Measurements from ENCODE around the gene XAGE2. TPM values are rescaled to one million over a fixed set of nuclear protein-coding genes. Genes with fewer than 3 reads are reported as not detected.
A peak's percentile ranks its signal among the peaks of the same experiment; 100 is the strongest.
"Not testable (repeated sequence)": the region's sequence is repeated elsewhere in the genome, so short reads cannot be mapped to it uniquely, and the experiment has no call there.

Gene XAGE2
- total RNA-seq, result not detected in 2 replicates

- Mint-ChIP-seq H3K9me3 (no peaks in the 10 kb centered on the region), H3K27ac (no peak within 1 kb of the TSS), H3K36me3 (ENCODE audit: low read depth) (no peaks in the 10 kb centered on the region), H3K4me3 (no peak within 1 kb of the TSS), H3K4me1 (no peaks in the 10 kb centered on the region), H3K27me3 (no peaks in the 10 kb centered on the region)
- intact Hi-C loops (cut with micrococcal nuclease), result no loop called here
- no peak for DNase-seq
These were observed at the start of gene XAGE2 for GRCh38 chrX:52368368-52369055. XAGE2 (plus strand) TSS chrX:52369021; CDS start chrX:52370015, 994 bp downstream.

GRCh38 chrX:52337410-52337809 lies 31.4 kb upstream of the XAGE2 start:
- no peaks in the 10 kb centered on the region for H3K36me3 Mint-ChIP-seq (ENCODE audit: low read depth)
- H3K27me3 Mint-ChIP-seq, result peaks cover 2% of the 10 kb centered on the region
- H3K4me1 Mint-ChIP-seq, result no peaks in the 10 kb centered on the region
- intact Hi-C loops (cut with micrococcal nuclease), result no loop called here
- no peak overlapping the region for H3K4me3 Mint-ChIP-seq
- no peak overlapping the region for H3K27ac Mint-ChIP-seq
- no peaks in the 10 kb centered on the region for H3K9me3 Mint-ChIP-seq
- DNase-seq, result no peak

- H3K27me3 Mint-ChIP-seq, result no peaks in the 10 kb centered on the region
- H3K4me3 Mint-ChIP-seq, result no peak overlapping the region
- DNase-seq, result no peak
- no peaks in the 10 kb centered on the region for H3K4me1 Mint-ChIP-seq
- no peaks in the 10 kb centered on the region for H3K9me3 Mint-ChIP-seq
- intact Hi-C loops (cut with micrococcal nuclease), result no loop called here
- H3K27ac Mint-ChIP-seq, result no peak overlapping the region
- no peaks in the 10 kb centered on the region for H3K36me3 Mint-ChIP-seq (ENCODE audit: low read depth)
These were observed 27.3 kb upstream of the XAGE2 start for GRCh38 chrX:52341493-52341892.

- H3K36me3 Mint-ChIP-seq (ENCODE audit: low read depth); H3K4me1 Mint-ChIP-seq; DNase-seq; H3K27me3 Mint-ChIP-seq; H3K27ac Mint-ChIP-seq; intact Hi-C loops (cut with micrococcal nuclease); H3K4me3 Mint-ChIP-seq; H3K9me3 Mint-ChIP-seq: not testable (repeated sequence)
These were observed 25.7 kb upstream of the XAGE2 start for GRCh38 chrX:52343131-52343530.

- H3K4me1 Mint-ChIP-seq; intact Hi-C loops (cut with micrococcal nuclease); H3K27me3 Mint-ChIP-seq: not testable (repeated sequence)
These were observed 23.4 kb upstream of the XAGE2 start for GRCh38 chrX:52345402-52345801.

GRCh38 chrX:52346174-52347165 lies 22.4 kb upstream of the XAGE2 start:
- no peak for DNase-seq
- intact Hi-C loops (cut with micrococcal nuclease), result no loop called here
- no peak overlapping the region for H3K4me3 Mint-ChIP-seq

More at GRCh38 chrX:52345402-52345801, 23.4 kb upstream of the XAGE2 start:
- DNase-seq, result peak; percentile 78
- not testable (repeated sequence) for H3K9me3 Mint-ChIP-seq; H3K27ac Mint-ChIP-seq; H3K4me3 Mint-ChIP-seq; H3K36me3 Mint-ChIP-seq (ENCODE audit: low read depth)

GRCh38 chrX:52349681-52350080 lies 19.1 kb upstream of the XAGE2 start:
- H3K4me3 Mint-ChIP-seq, result no peak overlapping the region
- peaks cover 2% of the 10 kb centered on the region for H3K27me3 Mint-ChIP-seq
- no peaks in the 10 kb centered on the region for H3K9me3 Mint-ChIP-seq
- H3K27ac Mint-ChIP-seq, result no peak overlapping the region
- H3K36me3 Mint-ChIP-seq (ENCODE audit: low read depth), result no peaks in the 10 kb centered on the region
- DNase-seq, result no peak
- intact Hi-C loops (cut with micrococcal nuclease), result no loop called here
- H3K4me1 Mint-ChIP-seq, result no peaks in the 10 kb centered on the region

More at GRCh38 chrX:52346174-52347165, 22.4 kb upstream of the XAGE2 start:
- H3K27ac Mint-ChIP-seq, result no peak overlapping the region
- no peaks in the 10 kb centered on the region for H3K9me3 Mint-ChIP-seq
- H3K27me3 Mint-ChIP-seq, result no peaks in the 10 kb centered on the region
- H3K4me1 Mint-ChIP-seq, result no peaks in the 10 kb centered on the region
- H3K36me3 Mint-ChIP-seq (ENCODE audit: low read depth), result no peaks in the 10 kb centered on the region

GRCh38 chrX:52352551-52352950 lies 16.3 kb upstream of the XAGE2 start:
- no peak overlapping the region for H3K27ac Mint-ChIP-seq
- peaks cover 3% of the 10 kb centered on the region for H3K27me3 Mint-ChIP-seq
- peak; percentile 2 for DNase-seq
- no peaks in the 10 kb centered on the region for H3K9me3 Mint-ChIP-seq
- H3K36me3 Mint-ChIP-seq (ENCODE audit: low read depth), result no peaks in the 10 kb centered on the region
- no peaks in the 10 kb centered on the region for H3K4me1 Mint-ChIP-seq
- no peak overlapping the region for H3K4me3 Mint-ChIP-seq
- intact Hi-C loops (cut with micrococcal nuclease), result no loop called here

GRCh38 chrX:52353838-52354237 lies 15.0 kb upstream of the XAGE2 start:
- Mint-ChIP-seq H3K27me3 (peaks cover 3% of the 10 kb centered on the region), H3K36me3 (ENCODE audit: low read depth) (no peaks in the 10 kb centered on the region), H3K4me1 (no peaks in the 10 kb centered on the region), H3K9me3 (no peaks in the 10 kb centered on the region), H3K27ac (no peak overlapping the region), H3K4me3 (no peak overlapping the region)
- peak; percentile 6 for DNase-seq
- intact Hi-C loops (cut with micrococcal nuclease), result no loop called here

- Mint-ChIP-seq H3K36me3 (ENCODE audit: low read depth) (no peaks in the 10 kb centered on the region), H3K27ac (no peak overlapping the region), H3K4me1 (no peaks in the 10 kb centered on the region)
These were observed 13.7 kb upstream of the XAGE2 start for GRCh38 chrX:52355108-52355507.

GRCh38 chrX:52359614-52360232 lies 9.1 kb upstream of the XAGE2 start:
- Mint-ChIP-seq H3K27me3 (peaks cover 1% of the 10 kb centered on the region), H3K36me3 (ENCODE audit: low read depth) (no peaks in the 10 kb centered on the region), H3K9me3 (no peaks in the 10 kb centered on the region), H3K27ac (no peak overlapping the region), H3K4me3 (no peak overlapping the region), H3K4me1 (no peaks in the 10 kb centered on the region)
- no peak for DNase-seq
- intact Hi-C loops (cut with micrococcal nuclease), result no loop called here

More at GRCh38 chrX:52355108-52355507, 13.7 kb upstream of the XAGE2 start:
- Mint-ChIP-seq H3K27me3 (peaks cover 3% of the 10 kb centered on the region), H3K9me3 (no peaks in the 10 kb centered on the region), H3K4me3 (no peak overlapping the region)
- no peak for DNase-seq
- intact Hi-C loops (cut with micrococcal nuclease), result no loop called here

GRCh38 chrX:52361941-52362340 lies 6.9 kb upstream of the XAGE2 start:
- Mint-ChIP-seq H3K27me3 (no peaks in the 10 kb centered on the region), H3K4me1 (no peaks in the 10 kb centered on the region), H3K4me3 (no peak overlapping the region), H3K27ac (no peak overlapping the region), H3K9me3 (no peaks in the 10 kb centered on the region), H3K36me3 (ENCODE audit: low read depth) (no peaks in the 10 kb centered on the region)
- intact Hi-C loops (cut with micrococcal nuclease), result no loop called here
- no peak for DNase-seq

- no peaks in the 10 kb centered on the region for H3K36me3 Mint-ChIP-seq (ENCODE audit: low read depth)
- intact Hi-C loops (cut with micrococcal nuclease), result no loop called here
- H3K9me3 Mint-ChIP-seq, result no peaks in the 10 kb centered on the region
- H3K27me3 Mint-ChIP-seq, result no peaks in the 10 kb centered on the region
- no peak for DNase-seq
- no peak overlapping the region for H3K27ac Mint-ChIP-seq
- H3K4me1 Mint-ChIP-seq, result no peaks in the 10 kb centered on the region
- no peak overlapping the region for H3K4me3 Mint-ChIP-seq
These were observed 5.5 kb upstream of the XAGE2 start for GRCh38 chrX:52363247-52363883.
